IPS-20b (cell line): ENCODE data around the gene SPOP.

ENCODE experiments used
- H3K27ac ChIP-seq: one replicate; pipeline ENCODE4 v1.5.1; 2013; ENCODE audit warnings: low read length
- H3K27me3 ChIP-seq: 2 replicates; pipeline ENCODE4 v1.6.1; 2013; ENCODE audit warnings: mild to moderate bottlenecking, low read length, inconsistent platforms; ENCODE audit not compliant: insufficient read depth
- H3K36me3 ChIP-seq: 2 replicates; pipeline ENCODE4 v1.6.1; 2013; ENCODE audit warnings: low read depth, mild to moderate bottlenecking, inconsistent platforms, low read length, moderate library complexity; ENCODE audit not compliant: insufficient read depth
- H3K4me1 ChIP-seq: 2 replicates; pipeline ENCODE4 v1.6.1; 2013; ENCODE audit warnings: mild to moderate bottlenecking, control low read depth, inconsistent platforms, low read length, moderate library complexity; ENCODE audit not compliant: insufficient read depth
- H3K4me3 ChIP-seq: 2 replicates; pipeline ENCODE4 v1.5.1; 2013; ENCODE audit warnings: mild to moderate bottlenecking, low read length, inconsistent platforms
- H3K9ac ChIP-seq: 2 replicates; pipeline ENCODE4 v1.6.1; 2013; ENCODE audit warnings: low read depth, mild to moderate bottlenecking, inconsistent platforms, low read length, moderate library complexity
- H3K9me3 ChIP-seq: 2 replicates; pipeline ENCODE4 v1.6.1; 2013; ENCODE audit warnings: mild to moderate bottlenecking, low read depth, low read length, inconsistent platforms; ENCODE audit not compliant: insufficient read depth

The SPOP gene

DNA sequence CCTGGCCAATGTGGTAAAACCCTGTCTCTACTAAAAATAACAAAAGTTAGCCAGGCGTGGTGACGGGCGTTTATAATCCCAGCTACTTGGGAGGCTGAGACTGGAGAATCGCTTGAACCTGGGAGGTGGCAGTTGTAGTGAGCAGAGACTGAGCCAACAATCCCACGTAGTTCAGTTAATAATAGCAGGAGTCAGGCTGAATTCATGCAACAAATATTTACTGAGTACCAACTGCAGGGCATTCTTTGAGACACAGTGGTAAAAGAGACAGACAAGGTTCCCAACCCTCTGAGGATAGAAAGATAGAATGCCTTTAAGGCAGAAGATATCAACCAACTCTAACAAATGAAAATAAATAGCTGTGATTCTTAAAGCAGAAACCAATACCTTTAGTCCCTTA is 39.1 kb downstream of the SPOP start:
- Histone ChIP-seq H3K27me3 (no peaks in the 10 kb centered on the region), H3K4me1 (peaks cover 17% of the 10 kb centered on the region; the same call in 1 of the 2 replicates), H3K4me3 (no peak overlapping the region), H3K9me3 (no peaks in the 10 kb centered on the region), H3K9ac (no peak overlapping the region), H3K27ac (no peak overlapping the region), H3K36me3 (0 out of 2 replicates have a peak, but pooled peaks cover 3% of the 10 kb centered on the region)

DNA sequence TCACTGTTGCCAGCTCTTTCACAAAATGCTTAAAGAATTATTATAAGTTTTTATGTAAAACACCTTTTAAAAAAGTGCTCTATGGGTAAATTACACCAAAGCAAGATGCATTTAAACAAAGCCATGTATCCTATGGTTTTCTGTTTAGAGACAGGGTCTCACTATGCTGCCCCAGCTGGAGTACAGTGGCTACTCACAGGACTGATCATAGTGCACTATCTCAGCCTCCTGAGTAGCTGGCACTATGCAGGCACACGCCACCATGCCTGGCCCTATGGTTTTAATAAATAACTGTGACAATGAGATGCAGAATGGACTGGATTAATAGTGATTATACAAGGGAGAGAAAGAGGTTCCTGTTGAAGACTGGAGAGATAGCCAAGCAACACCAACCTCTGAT is 40.2 kb downstream of the SPOP start:
- H3K4me1 ChIP-seq = peaks cover 24% of the 10 kb centered on the region; the same call in 1 of the 2 replicates

DNA sequence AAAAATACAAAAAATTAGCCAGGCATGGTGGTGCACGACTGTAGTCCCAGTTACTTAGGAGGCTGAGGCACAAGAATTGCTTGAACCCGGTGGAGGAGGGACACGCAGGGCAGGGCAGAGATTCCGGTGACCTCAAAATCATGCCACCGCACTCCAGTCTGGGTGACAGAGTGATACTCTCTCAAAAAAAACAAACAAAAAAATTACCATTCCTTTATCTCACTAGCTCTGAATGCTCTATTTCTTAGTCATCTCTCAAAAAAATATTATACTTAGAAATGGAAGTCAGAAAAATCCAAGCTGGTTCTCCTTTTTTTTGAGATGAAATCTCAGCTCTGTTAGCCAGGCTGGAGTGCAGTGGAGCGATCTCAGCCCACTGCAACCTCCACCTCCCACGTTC is 40.8 kb downstream of the SPOP start:
- Histone ChIP-seq H3K27me3 (no peaks in the 10 kb centered on the region), H3K9me3 (no peaks in the 10 kb centered on the region), H3K27ac (no peak overlapping the region), H3K4me1 (peaks cover 20% of the 10 kb centered on the region; the same call in 1 of the 2 replicates), H3K9ac (no peak overlapping the region), H3K4me3 (no peak overlapping the region), H3K36me3 (0 out of 2 replicates have a peak, but pooled peaks cover 3% of the 10 kb centered on the region)

More for the DNA sequence above, 40.2 kb downstream of the SPOP start:
- H3K36me3 ChIP-seq = 0 out of 2 replicates have a peak, but pooled peaks cover 3% of the 10 kb centered on the region
- no peak overlapping the region for H3K27ac ChIP-seq
- H3K9me3 ChIP-seq = no peaks in the 10 kb centered on the region
- no peaks in the 10 kb centered on the region for H3K27me3 ChIP-seq
- H3K9ac ChIP-seq = no peak overlapping the region
- no peak overlapping the region for H3K4me3 ChIP-seq

DNA sequence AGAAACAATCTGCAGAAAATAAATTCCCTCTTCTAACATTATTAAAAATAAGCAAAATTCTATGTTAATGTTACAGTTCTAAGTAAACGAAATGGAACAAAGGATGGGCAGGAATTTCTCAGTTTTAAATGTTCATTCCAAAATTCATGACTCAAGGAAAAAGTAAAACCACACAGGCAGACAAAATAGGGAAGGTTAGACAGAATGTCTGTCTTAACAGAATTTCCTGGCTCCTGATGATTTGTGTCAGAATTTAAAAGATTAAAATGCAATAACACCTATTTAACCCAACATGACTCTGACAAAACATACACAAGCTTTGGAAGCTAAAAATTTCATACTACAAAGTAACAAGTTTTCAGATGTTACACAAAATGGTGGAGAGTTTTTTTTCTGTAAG is 42.8 kb downstream of the SPOP start:
- H3K4me3 ChIP-seq = no peak overlapping the region
- H3K27ac ChIP-seq = no peak overlapping the region
- no peaks in the 10 kb centered on the region for H3K27me3 ChIP-seq
- peaks cover 17% of the 10 kb centered on the region; the same call in 1 of the 2 replicates for H3K4me1 ChIP-seq
- no peak overlapping the region for H3K9ac ChIP-seq
- H3K9me3 ChIP-seq = no peaks in the 10 kb centered on the region
- no peaks in the 10 kb centered on the region for H3K36me3 ChIP-seq

DNA sequence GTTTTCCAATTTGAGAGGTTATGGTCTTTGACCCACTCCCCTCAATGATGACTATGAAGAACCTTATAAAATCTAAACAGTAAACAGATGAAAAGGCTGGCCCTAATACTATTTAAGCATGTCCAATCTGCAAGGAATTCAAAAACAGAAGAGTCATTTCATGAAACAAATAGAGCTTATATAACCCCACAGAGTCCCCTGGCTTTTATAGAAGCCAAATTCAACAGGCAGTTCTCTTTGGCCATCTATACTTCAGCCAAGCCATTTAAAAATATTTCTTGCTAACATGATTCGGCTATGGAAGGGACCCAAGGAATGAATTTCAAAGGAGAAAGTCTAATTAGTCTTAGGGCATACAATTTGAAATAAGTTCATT is 43.4 kb downstream of the SPOP start:
- H3K4me3 ChIP-seq = no peak overlapping the region
- no peak overlapping the region for H3K9ac ChIP-seq
- no peaks in the 10 kb centered on the region for H3K27me3 ChIP-seq
- H3K4me1 ChIP-seq = peaks cover 17% of the 10 kb centered on the region; the same call in 1 of the 2 replicates
- H3K36me3 ChIP-seq = no peaks in the 10 kb centered on the region
- H3K9me3 ChIP-seq = no peaks in the 10 kb centered on the region
- H3K27ac ChIP-seq = no peak overlapping the region

DNA sequence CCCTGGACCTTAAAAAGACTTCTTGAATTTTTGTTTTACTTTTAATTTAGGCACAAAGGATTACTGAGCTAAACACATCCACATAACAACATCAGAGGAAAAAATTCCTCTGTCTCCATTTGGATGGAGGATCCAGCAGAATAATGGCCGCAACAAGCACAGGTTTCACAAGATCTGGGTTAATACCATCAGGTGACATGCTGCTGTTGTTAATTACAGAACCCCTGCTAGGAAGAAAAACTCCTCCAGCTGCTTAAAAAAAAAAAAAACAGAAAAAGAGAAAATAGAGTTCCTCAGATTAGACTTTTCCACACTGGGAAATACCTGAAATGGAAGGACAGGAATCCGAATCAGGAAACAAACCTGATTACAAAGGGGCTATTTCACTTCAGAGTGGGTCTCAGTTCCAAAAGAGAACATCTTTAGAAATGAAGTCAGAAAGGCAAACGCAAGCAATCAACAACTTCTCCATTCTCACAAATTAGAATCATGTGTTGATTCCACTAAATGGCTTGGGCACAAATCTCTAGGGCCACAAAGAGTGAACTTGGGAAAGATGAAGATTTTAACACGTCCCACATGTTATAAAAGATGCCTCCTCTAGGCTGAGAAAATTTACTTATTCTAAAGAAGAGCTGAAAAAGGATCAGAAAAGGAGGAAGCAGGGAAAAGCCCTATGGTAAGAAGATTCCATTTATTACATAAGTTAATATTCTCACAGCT is 44.0 kb downstream of the SPOP start:
- Histone ChIP-seq H3K27ac (peak overlapping the region; percentile 11), H3K4me1 (peaks cover 17% of the 10 kb centered on the region; the same call in 1 of the 2 replicates), H3K4me3 (0 out of 2 replicates have a peak overlapping the region, but pooled peaks have one; percentile 9), H3K9me3 (no peaks in the 10 kb centered on the region), H3K36me3 (no peaks in the 10 kb centered on the region), H3K27me3 (no peaks in the 10 kb centered on the region), H3K9ac (peak overlapping the region; percentile 13; the same call in 1 of the 2 replicates)

DNA sequence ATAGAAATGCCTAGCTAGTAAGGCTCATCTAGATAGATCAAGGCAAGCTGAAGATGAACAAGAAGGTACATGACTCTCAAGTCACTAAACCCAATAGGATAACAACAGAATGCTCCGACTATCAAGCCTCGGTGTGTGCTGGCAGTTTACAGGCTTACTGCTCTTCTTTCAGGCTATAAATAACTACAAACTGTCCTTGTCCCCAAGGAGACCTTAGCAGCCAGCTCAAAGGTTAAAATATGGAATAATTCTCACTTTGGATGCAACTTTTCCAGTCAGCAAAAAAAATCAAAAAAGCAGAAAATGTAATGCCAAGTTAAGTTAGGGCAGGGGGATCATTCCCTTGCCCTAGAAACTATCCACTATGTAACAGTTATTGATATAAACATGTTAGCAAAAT is 44.6 kb downstream of the SPOP start:
- H3K4me1 ChIP-seq = peaks cover 17% of the 10 kb centered on the region; the same call in 1 of the 2 replicates
- H3K36me3 ChIP-seq = no peaks in the 10 kb centered on the region

DNA sequence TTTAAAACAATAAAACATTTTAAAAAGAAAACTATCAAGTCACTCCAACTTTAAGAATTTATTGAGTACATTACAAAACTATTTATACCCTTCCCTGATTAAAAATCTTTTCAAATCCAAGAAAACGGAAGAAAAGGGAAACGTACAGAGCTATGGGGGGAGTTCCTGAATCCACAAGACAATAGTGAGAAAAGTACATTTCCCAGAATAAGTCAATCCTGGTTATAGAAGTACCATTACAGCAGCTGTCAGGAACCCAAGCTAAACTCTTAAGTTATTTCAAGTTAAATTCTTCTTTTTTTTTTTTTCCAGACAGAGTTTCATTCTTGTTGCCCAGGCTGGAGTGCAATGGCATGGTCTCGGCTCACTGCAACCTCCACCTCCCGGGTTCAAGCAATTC is 45.7 kb downstream of the SPOP start:
- Histone ChIP-seq H3K27me3 (no peaks in the 10 kb centered on the region), H3K27ac (no peak overlapping the region), H3K9me3 (no peaks in the 10 kb centered on the region), H3K4me1 (peaks cover 17% of the 10 kb centered on the region; the same call in 1 of the 2 replicates), H3K9ac (no peak overlapping the region), H3K36me3 (no peaks in the 10 kb centered on the region), H3K4me3 (no peak overlapping the region)

More for the DNA sequence above, 44.6 kb downstream of the SPOP start:
- Histone ChIP-seq H3K27ac (no peak overlapping the region), H3K27me3 (no peaks in the 10 kb centered on the region), H3K4me3 (no peak overlapping the region), H3K9ac (peak overlapping the region; percentile 13; the same call in 1 of the 2 replicates), H3K9me3 (no peaks in the 10 kb centered on the region)

DNA sequence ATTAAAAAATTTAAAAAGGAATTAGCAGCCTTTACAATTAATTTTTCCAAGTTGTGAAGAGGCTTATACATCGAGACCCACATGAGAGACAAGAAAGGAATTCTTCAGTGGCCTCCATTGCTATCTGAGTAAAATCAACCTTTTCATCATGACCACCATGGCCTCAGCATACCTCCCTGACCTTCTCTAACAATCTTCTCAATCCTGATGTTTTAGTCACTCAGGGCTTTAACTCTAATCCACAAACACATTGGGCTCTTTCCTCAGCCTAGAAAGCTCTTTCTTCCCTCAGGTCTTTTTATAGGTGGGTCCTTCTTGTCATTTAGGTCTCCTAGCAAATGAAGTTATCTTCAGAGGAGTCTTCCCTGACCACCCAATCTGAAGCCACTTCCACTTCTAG is 46.4 kb downstream of the SPOP start:
- no peak overlapping the region for H3K27ac ChIP-seq
- no peak overlapping the region for H3K4me3 ChIP-seq
- H3K4me1 ChIP-seq = peaks cover 17% of the 10 kb centered on the region; the same call in 1 of the 2 replicates
- H3K27me3 ChIP-seq = no peaks in the 10 kb centered on the region
- no peaks in the 10 kb centered on the region for H3K9me3 ChIP-seq
- H3K36me3 ChIP-seq = no peaks in the 10 kb centered on the region
- H3K9ac ChIP-seq = no peak overlapping the region

DNA sequence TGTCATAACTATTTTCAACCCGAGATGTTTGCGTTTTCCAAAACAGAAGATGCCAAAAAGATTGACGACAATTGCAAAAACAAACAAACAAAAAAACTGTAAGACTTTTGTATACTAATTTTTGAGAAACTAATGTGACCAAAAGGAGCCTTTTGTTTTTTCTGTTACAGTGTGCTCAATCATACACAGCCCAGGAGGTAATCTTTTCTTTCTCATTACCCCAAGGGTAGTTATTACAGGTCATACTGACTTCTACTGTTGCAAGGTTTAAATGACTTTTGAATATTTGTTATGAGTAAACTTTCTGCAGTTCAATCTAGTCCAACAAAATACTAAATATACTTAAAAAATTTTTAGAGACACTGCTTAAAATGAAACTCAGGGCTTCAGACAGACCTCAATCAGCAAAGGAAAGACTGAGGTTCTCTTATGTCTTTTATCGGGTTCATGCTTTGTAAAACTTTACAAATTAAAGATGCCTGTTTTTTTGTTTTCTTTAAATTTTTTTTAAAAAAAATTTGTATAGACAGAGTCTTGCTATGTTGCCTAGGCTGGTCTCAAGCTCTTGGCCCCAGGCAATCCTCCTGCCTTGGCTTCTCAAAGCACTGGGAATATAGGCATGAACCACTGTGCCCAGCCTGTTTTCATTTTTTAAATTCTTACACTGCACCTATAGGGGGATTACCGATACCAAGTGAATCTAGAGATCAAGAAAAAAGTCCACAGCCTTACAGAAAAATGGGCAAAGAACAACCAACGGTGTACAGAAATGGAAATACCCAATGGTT is 47.6 kb downstream of the SPOP start:
- Histone ChIP-seq H3K9me3 (no peaks in the 10 kb centered on the region), H3K36me3 (no peaks in the 10 kb centered on the region), H3K4me1 (peaks cover 16% of the 10 kb centered on the region; the same call in 1 of the 2 replicates), H3K27me3 (no peaks in the 10 kb centered on the region), H3K27ac (no peak overlapping the region), H3K9ac (no peak overlapping the region), H3K4me3 (no peak overlapping the region)

DNA sequence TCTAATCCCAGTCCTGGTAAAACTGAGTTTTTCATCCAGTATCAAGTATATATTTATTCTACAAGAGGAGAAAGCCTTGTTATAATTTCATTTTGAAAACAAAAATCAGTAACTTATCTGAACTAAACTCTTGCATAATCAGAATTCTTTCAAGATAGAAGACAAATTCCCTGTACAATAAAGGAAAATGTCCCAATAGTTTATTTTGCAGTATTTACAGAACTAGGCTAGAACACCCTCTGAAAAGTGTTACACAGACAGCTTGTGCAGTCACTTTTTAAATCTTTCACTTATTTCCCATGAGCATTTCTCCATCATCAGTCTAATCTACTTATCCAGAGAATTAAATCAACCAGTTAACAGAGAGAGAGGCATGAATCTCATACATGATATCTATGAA is 48.5 kb downstream of the SPOP start:
- Histone ChIP-seq H3K9me3 (no peaks in the 10 kb centered on the region), H3K9ac (no peak overlapping the region), H3K36me3 (no peaks in the 10 kb centered on the region), H3K27me3 (no peaks in the 10 kb centered on the region), H3K4me3 (no peak overlapping the region), H3K27ac (no peak overlapping the region), H3K4me1 (peaks cover 12% of the 10 kb centered on the region; the same call in 1 of the 2 replicates)
